NOMO-1 treated with DMSO at 0.1 percent for 48 hours (cell line): Measurements from ENCODE around the gene RAB40C.

Source experiments
- DNase-seq: peaks from one replicate; lab custom pipeline; 2025; ENCODE audit not compliant: unreplicated experiment; lab: John Stamatoyannopoulos, UW

Gene RAB40C

GRCh38 chr16:644556-644955 is 54.7 kb downstream of the RAB40C start:
- no peak for DNase-seq

- DNase-seq: no peak
Measured at GRCh38 chr16:645852-646678, 56.2 kb downstream of the RAB40C start.

- DNase-seq: no peak
Measured at GRCh38 chr16:646679-647172, 56.9 kb downstream of the RAB40C start.

GRCh38 chr16:647173-647902 is 57.5 kb downstream of the RAB40C start:
- no peak for DNase-seq

GRCh38 chr16:648071-648780 is 58.4 kb downstream of the RAB40C start:
- DNase-seq: peak; percentile 38

GRCh38 chr16:648781-649589 is 59.1 kb downstream of the RAB40C start, which contains the start of gene WDR90:
Gene WDR90 (plus strand): TSS chr16:649365. CDS start chr16:649417, 52 bp downstream.
- peak; percentile 90 for DNase-seq

- peak; percentile 10 for DNase-seq
Measured at GRCh38 chr16:649631-650030, 59.8 kb downstream of the RAB40C start.

- no peak for DNase-seq
Measured at GRCh38 chr16:651844-652243, 62.0 kb downstream of the RAB40C start.

GRCh38 chr16:652454-653305 is 62.8 kb downstream of the RAB40C start:
- DNase-seq: no peak

GRCh38 chr16:654034-654433 is 64.2 kb downstream of the RAB40C start:
- no peak for DNase-seq

- no peak for DNase-seq
Measured at GRCh38 chr16:657487-657886, 67.6 kb downstream of the RAB40C start.

GRCh38 chr16:658679-659571 is 69.1 kb downstream of the RAB40C start:
- DNase-seq: no peak

- DNase-seq: no peak
Measured at GRCh38 chr16:659618-660017, 69.8 kb downstream of the RAB40C start.

- DNase-seq: no peak
Measured at GRCh38 chr16:660132-660458, 70.2 kb downstream of the RAB40C start.

GRCh38 chr16:660459-661183 is 70.8 kb downstream of the RAB40C start:
- DNase-seq: peak; percentile 84

- DNase-seq: no peak
Measured at GRCh38 chr16:661184-661821, 71.4 kb downstream of the RAB40C start.

GRCh38 chr16:662095-662494 is 72.2 kb downstream of the RAB40C start:
- no peak for DNase-seq

- no peak for DNase-seq
Measured at GRCh38 chr16:662597-662996, 72.7 kb downstream of the RAB40C start.
